ENCODE results near the gene PLXNA2.
A peak's percentile ranks its signal among the peaks of the same experiment; 100 is the strongest.

PLXNA2 gene

GRCh38 chr1:208198236-208198635, 45.9 kb downstream of the PLXNA2 start:
- Histone ChIP-seq H3K4me1 (ENCODE audit: control insufficient read depth in 1 of 2, insufficient read depth in 2 of 2, low read length in 2 of 2) (peaks cover 9 to 12% of the 10 kb centered on the region in 2 donors), H3K27ac (ENCODE audit: low read length) (no peak overlapping the region), H3K27me3 (ENCODE audit: low read depth, low read length) (no peaks in the 10 kb centered on the region), H3K9me3 (ENCODE audit: control insufficient read depth in 1 of 2, low read length in 2 of 2) (no peaks in the 10 kb centered on the region), H3K4me3 (ENCODE audit: low read depth in 1 of 2, low read length in 2 of 2) (no peak overlapping the region), H3K36me3 (ENCODE audit: control insufficient read depth in 1 of 2, insufficient read depth in 2 of 2, low read length in 2 of 2) (peaks cover 0 to 6% of the 10 kb centered on the region in 2 donors)

- no peaks in the 10 kb centered on the region for H3K9me3 ChIP-seq (ENCODE audit: control insufficient read depth in 1 of 2, low read length in 2 of 2)
- no peak overlapping the region for H3K4me3 ChIP-seq (ENCODE audit: low read depth in 1 of 2, low read length in 2 of 2)
- peaks cover 0 to 15% of the 10 kb centered on the region in 2 donors for H3K36me3 ChIP-seq (ENCODE audit: control insufficient read depth in 1 of 2, insufficient read depth in 2 of 2, low read length in 2 of 2)
- no peaks in the 10 kb centered on the region for H3K27me3 ChIP-seq (ENCODE audit: low read depth, low read length)
- no peak overlapping the region for H3K27ac ChIP-seq (ENCODE audit: low read length)
- peaks cover 0 to 13% of the 10 kb centered on the region in 2 donors for H3K4me1 ChIP-seq (ENCODE audit: control insufficient read depth in 1 of 2, insufficient read depth in 2 of 2, low read length in 2 of 2)
Observed at GRCh38 chr1:208194944-208195343, 49.2 kb downstream of the PLXNA2 start.

GRCh38 chr1:208192995-208193394, 51.2 kb downstream of the PLXNA2 start:
- H3K9me3 ChIP-seq (ENCODE audit: control insufficient read depth in 1 of 2, low read length in 2 of 2): no peaks in the 10 kb centered on the region
- no peak overlapping the region for H3K27ac ChIP-seq (ENCODE audit: low read length)
- H3K4me1 ChIP-seq (ENCODE audit: control insufficient read depth in 1 of 2, insufficient read depth in 2 of 2, low read length in 2 of 2): peaks cover 0 to 15% of the 10 kb centered on the region in 2 donors
- peaks cover 0 to 15% of the 10 kb centered on the region in 2 donors for H3K36me3 ChIP-seq (ENCODE audit: control insufficient read depth in 1 of 2, insufficient read depth in 2 of 2, low read length in 2 of 2)
- no peak overlapping the region for H3K4me3 ChIP-seq (ENCODE audit: low read depth in 1 of 2, low read length in 2 of 2)
- no peaks in the 10 kb centered on the region for H3K27me3 ChIP-seq (ENCODE audit: low read depth, low read length)

- peaks cover 0 to 9% of the 10 kb centered on the region in 2 donors for H3K36me3 ChIP-seq (ENCODE audit: control insufficient read depth in 1 of 2, insufficient read depth in 2 of 2, low read length in 2 of 2)
- H3K9me3 ChIP-seq (ENCODE audit: control insufficient read depth in 1 of 2, low read length in 2 of 2): no peaks in the 10 kb centered on the region
- H3K27me3 ChIP-seq (ENCODE audit: low read depth, low read length): no peaks in the 10 kb centered on the region
- H3K27ac ChIP-seq (ENCODE audit: low read length): no peak overlapping the region
- H3K4me1 ChIP-seq (ENCODE audit: control insufficient read depth in 1 of 2, insufficient read depth in 2 of 2, low read length in 2 of 2): peaks cover 3 to 19% of the 10 kb centered on the region in 2 donors
- H3K4me3 ChIP-seq (ENCODE audit: low read depth in 1 of 2, low read length in 2 of 2): no peak overlapping the region
Observed at GRCh38 chr1:208190784-208191183, 53.4 kb downstream of the PLXNA2 start.

- peaks cover 7 to 29% of the 10 kb centered on the region in 2 donors for H3K4me1 ChIP-seq (ENCODE audit: control insufficient read depth in 1 of 2, insufficient read depth in 2 of 2, low read length in 2 of 2)
- no peaks in the 10 kb centered on the region for H3K27me3 ChIP-seq (ENCODE audit: low read depth, low read length)
- H3K27ac ChIP-seq (ENCODE audit: low read length): no peak overlapping the region
- H3K36me3 ChIP-seq (ENCODE audit: control insufficient read depth in 1 of 2, insufficient read depth in 2 of 2, low read length in 2 of 2): peaks cover 0 to 9% of the 10 kb centered on the region in 2 donors
- no peak overlapping the region for H3K4me3 ChIP-seq (ENCODE audit: low read depth in 1 of 2, low read length in 2 of 2)
- no peaks in the 10 kb centered on the region for H3K9me3 ChIP-seq (ENCODE audit: control insufficient read depth in 1 of 2, low read length in 2 of 2)
Observed at GRCh38 chr1:208189716-208190115, 54.5 kb downstream of the PLXNA2 start.

GRCh38 chr1:208189183-208189582, 55.0 kb downstream of the PLXNA2 start:
- Histone ChIP-seq H3K4me1 (ENCODE audit: control insufficient read depth in 1 of 2, insufficient read depth in 2 of 2, low read length in 2 of 2) (peaks cover 12 to 35% of the 10 kb centered on the region in 2 donors), H3K36me3 (ENCODE audit: control insufficient read depth in 1 of 2, insufficient read depth in 2 of 2, low read length in 2 of 2) (peaks cover 0 to 9% of the 10 kb centered on the region in 2 donors), H3K27me3 (ENCODE audit: low read depth, low read length) (no peaks in the 10 kb centered on the region), H3K9me3 (ENCODE audit: control insufficient read depth in 1 of 2, low read length in 2 of 2) (no peaks in the 10 kb centered on the region), H3K4me3 (ENCODE audit: low read depth in 1 of 2, low read length in 2 of 2) (no peak overlapping the region), H3K27ac (ENCODE audit: low read length) (no peak overlapping the region)

GRCh38 chr1:208188607-208189006, 55.6 kb downstream of the PLXNA2 start:
- Histone ChIP-seq H3K9me3 (ENCODE audit: control insufficient read depth in 1 of 2, low read length in 2 of 2) (no peaks in the 10 kb centered on the region), H3K4me1 (ENCODE audit: control insufficient read depth in 1 of 2, insufficient read depth in 2 of 2, low read length in 2 of 2) (peaks cover 15 to 40% of the 10 kb centered on the region in 2 donors), H3K27me3 (ENCODE audit: low read depth, low read length) (no peaks in the 10 kb centered on the region), H3K36me3 (ENCODE audit: control insufficient read depth in 1 of 2, insufficient read depth in 2 of 2, low read length in 2 of 2) (peaks cover 0 to 9% of the 10 kb centered on the region in 2 donors), H3K27ac (ENCODE audit: low read length) (no peak overlapping the region), H3K4me3 (ENCODE audit: low read depth in 1 of 2, low read length in 2 of 2) (no peak overlapping the region)

- no peak overlapping the region for H3K27ac ChIP-seq (ENCODE audit: low read length)
- no peak overlapping the region for H3K4me3 ChIP-seq (ENCODE audit: low read depth in 1 of 2, low read length in 2 of 2)
- H3K4me1 ChIP-seq (ENCODE audit: control insufficient read depth in 1 of 2, insufficient read depth in 2 of 2, low read length in 2 of 2): peaks cover 15 to 40% of the 10 kb centered on the region in 2 donors
Observed at GRCh38 chr1:208187499-208188041, 56.6 kb downstream of the PLXNA2 start.

GRCh38 chr1:208185801-208186231, 58.4 kb downstream of the PLXNA2 start:
- Histone ChIP-seq H3K36me3 (ENCODE audit: control insufficient read depth in 1 of 2, insufficient read depth in 2 of 2, low read length in 2 of 2) (peaks cover 0 to 6% of the 10 kb centered on the region in 2 donors), H3K4me3 (ENCODE audit: low read depth in 1 of 2, low read length in 2 of 2) (no peak overlapping the region), H3K4me1 (ENCODE audit: control insufficient read depth in 1 of 2, insufficient read depth in 2 of 2, low read length in 2 of 2) (peaks cover 15 to 51% of the 10 kb centered on the region in 2 donors), H3K27ac (ENCODE audit: low read length) (peak overlapping the region; percentile 14), H3K9me3 (ENCODE audit: control insufficient read depth in 1 of 2, low read length in 2 of 2) (no peaks in the 10 kb centered on the region), H3K27me3 (ENCODE audit: low read depth, low read length) (no peaks in the 10 kb centered on the region)

More at GRCh38 chr1:208187499-208188041, 56.6 kb downstream of the PLXNA2 start:
- Histone ChIP-seq H3K27me3 (ENCODE audit: low read depth, low read length) (no peaks in the 10 kb centered on the region), H3K36me3 (ENCODE audit: control insufficient read depth in 1 of 2, insufficient read depth in 2 of 2, low read length in 2 of 2) (peaks cover 0 to 9% of the 10 kb centered on the region in 2 donors), H3K9me3 (ENCODE audit: control insufficient read depth in 1 of 2, low read length in 2 of 2) (no peaks in the 10 kb centered on the region)

- Histone ChIP-seq H3K27me3 (ENCODE audit: low read depth, low read length) (no peaks in the 10 kb centered on the region), H3K36me3 (ENCODE audit: control insufficient read depth in 1 of 2, insufficient read depth in 2 of 2, low read length in 2 of 2) (peaks cover 0 to under 1% of the 10 kb centered on the region in 2 donors), H3K9me3 (ENCODE audit: control insufficient read depth in 1 of 2, low read length in 2 of 2) (no peaks in the 10 kb centered on the region), H3K4me3 (ENCODE audit: low read depth in 1 of 2, low read length in 2 of 2) (no peak overlapping the region), H3K4me1 (ENCODE audit: control insufficient read depth in 1 of 2, insufficient read depth in 2 of 2, low read length in 2 of 2) (peaks cover 19 to 58% of the 10 kb centered on the region in 2 donors), H3K27ac (ENCODE audit: low read length) (peak overlapping the region; percentile 72)
Observed at GRCh38 chr1:208184966-208185654, 59.1 kb downstream of the PLXNA2 start.

- no peak overlapping the region for H3K4me3 ChIP-seq (ENCODE audit: low read depth in 1 of 2, low read length in 2 of 2)
- H3K36me3 ChIP-seq (ENCODE audit: control insufficient read depth in 1 of 2, insufficient read depth in 2 of 2, low read length in 2 of 2): no peaks in the 10 kb centered on the region
- no peaks in the 10 kb centered on the region for H3K9me3 ChIP-seq (ENCODE audit: control insufficient read depth in 1 of 2, low read length in 2 of 2)
- no peaks in the 10 kb centered on the region for H3K27me3 ChIP-seq (ENCODE audit: low read depth, low read length)
- peak overlapping the region; percentile 72 for H3K27ac ChIP-seq (ENCODE audit: low read length)
- H3K4me1 ChIP-seq (ENCODE audit: control insufficient read depth in 1 of 2, insufficient read depth in 2 of 2, low read length in 2 of 2): peaks cover 26 to 63% of the 10 kb centered on the region in 2 donors
Observed at GRCh38 chr1:208183977-208184911, 59.9 kb downstream of the PLXNA2 start.
